Heart right ventricle (tissue), 16 donors: ENCODE measurements around the gene GMDS. TPM values are rescaled to one million over a fixed set of nuclear protein-coding genes. Genes with fewer than 3 reads are reported as not detected.

Experiments
- ATAC-seq, 8 donors: fragments of 200-7000 bp; cut with Tn5 transposase; one replicate each; pipeline ENCODE4 v1.9.1; 2020; ENCODE audit warnings: mild to moderate bottlenecking in 8 of 8, moderate library complexity in 8 of 8, moderate number of reproducible peaks in 1 of 8
- DNase-seq, 2 donors: peaks; one replicate each; pipeline ENCODE4 v3.0.0-alpha.2; 2020
- H3K27ac ChIP-seq, 10 donors: fragments of 200-600 bp; sonication (generic) in 2 of 10; one replicate each; pipeline versions ENCODE4 v1.5.0 to v1.8.0; 2020 to 2022; ENCODE audit warnings: mild to moderate bottlenecking in 3 of 10
- H3K27me3 ChIP-seq, 7 donors: fragments of 200-600 bp; one replicate each; pipeline ENCODE4 v1.8.0; 2021 to 2022; ENCODE audit warnings: mild to moderate bottlenecking in 2 of 7
- H3K36me3 ChIP-seq, 9 donors: fragments of 200-600 bp; sonication (generic) in 1 of 9; one replicate each; pipeline versions ENCODE4 v1.5.0 to v1.8.0; 2020 to 2022; ENCODE audit warnings: mild to moderate bottlenecking in 2 of 9
- H3K4me1 ChIP-seq, 9 donors: fragments of 200-600 bp; sonication (generic) in 1 of 9; one replicate each; pipeline versions ENCODE4 v1.5.0 to v1.8.0; 2020 to 2022; ENCODE audit warnings: mild to moderate bottlenecking in 4 of 9
- H3K4me3 ChIP-seq, 10 donors: fragments of 200-600 bp; sonication (generic) in 2 of 10; one replicate each; pipeline versions ENCODE4 v1.5.0 to v1.8.0; 2020 to 2022; ENCODE audit warnings: mild to moderate bottlenecking in 7 of 10, moderate library complexity in 2 of 10
- H3K9me3 ChIP-seq, 11 donors: fragments of 200-600 bp in 10 of 11; sonication (generic) in 2 of 11; one replicate each; pipeline versions ENCODE4 v1.5.0 to v1.8.0; 2013 to 2022; ENCODE audit warnings: mild to moderate bottlenecking in 2 of 11, control low read depth in 1 of 11, moderate library complexity in 1 of 11
- WGBS, 2 donors: extraction: QIAGEN DNeasy Blood & Tissue Kit; methylation state at CpG; one replicate each; pipeline ENCODE4 v1.1.7; 2013; ENCODE audit warnings: inconsistent platforms in 1 of 2; 5-methylcytosine and 5-hydroxymethylcytosine counted together
- intact Hi-C, 10 donors: fragments of 100-400 bp; cut with DNase I; formaldehyde crosslinking; loops; one replicate each; pipeline versions ENCODE4 v1.11.1 to v1.14.2; 2022
- polyA plus RNA-seq, 2 donors: library from polyadenylated mRNA; stranded (reverse); fragments of 200-250 nt; gene quantifications; one replicate each; pipeline ENCODE4 v1.2.3, GENCODE V29; 2013
- total RNA-seq, 10 donors: library from RNA; stranded (reverse); fragmentation: NEBNext Ultra II Directional in 3 of 10; extraction: Animal tissue kit (Norgen Biotek cat#: 25700) in 3 of 10; gene quantifications; one replicate each; pipeline versions ENCODE4 v1.2.1 to v1.2.4, GENCODE V29; 2021 to 2023
- TF ChIP-seq, protein P1 (sequence below), 9 donors: fragments of 200-600 bp; sonication (generic) in 2 of 9; IDR thresholded peaks; one replicate each; pipeline versions ENCODE4 v1.5.0 to v1.8.0; 2021 to 2022; ENCODE audit warnings: antibody characterized with exemption in 9 of 9, mild to moderate bottlenecking in 5 of 9, moderate library complexity in 1 of 9
- donor health status: Arrhythmogenic right ventricular cardiomyopathy.
- donor health status: ischemic (EF 13 %, LVEDD 7.1; RV severe dilation, severe dysfunction).
- donor health status: healthy with polysubstance abuse.
- donor health status: DM: no; HTN: yes; CAD: no.
- donor health status: DM: no; HTN: no; CAD: no.
- donor health status: ischemic (EF 25% LVEDD 6.9; RV normal size, moderate dysfunction).
- donor health status: ischemic (EF 25% LVEDD 5.7; RV mildly dilated, moderate dysfunction).
- donor health status: healthy.
- donor health status: DM: yes; HTN: yes; CAD: no.
- donor health status: Ischemic cardiomyopathy.
- donor health status: ischemic (EF 35%, LVEDD 5.7; RV mildly dilated, moderate dysfunction).
- donor health status: nonischemic (EF 11% LVEDD 7.7; RV severe dilation, severe dysfunction).
- donor health status: DM: yes; HTN: yes; CAD: no.
- donor health status: PGD.
- donor health status: ischemic (EF 29% LVEDD 5.4; RV normal size, mild dysfunction).
- donor health status: nonischemic (EF 23%, LVEDD 6.1; RV moderate dilation, normal function).

Gene GMDS
- total and polyA plus RNA-seq, 12 donors: 5.0 to 10.6 (median 6.9) TPM

DNA sequence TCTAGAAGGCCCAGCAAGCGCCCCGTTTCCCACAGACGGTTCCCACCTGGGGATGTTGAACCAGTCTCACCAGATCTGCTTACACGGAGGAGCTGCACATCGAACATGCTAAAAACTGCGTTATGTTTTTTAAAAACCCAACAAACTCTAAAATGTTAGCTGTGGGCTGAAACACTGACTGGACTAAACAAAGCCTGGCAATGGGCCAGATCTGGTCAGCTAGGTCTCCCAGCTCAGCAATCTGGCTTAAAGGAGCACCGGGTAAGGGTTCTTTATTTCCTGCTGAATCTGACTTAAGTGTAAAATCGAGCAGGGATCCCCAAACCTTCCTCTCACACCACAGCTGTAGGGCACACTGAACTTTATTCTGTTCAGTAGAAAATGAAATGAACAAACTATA is 478.8 kb downstream of the GMDS start:
- DNase-seq (peak in 1 of 2 donors; percentile 67), ATAC-seq (peak in 6 of 8 donors; percentile 39 to 72 (median 62))
- Histone ChIP-seq H3K27ac (no peak overlapping the region), H3K9me3 (no peaks in the 10 kb centered on the region), H3K36me3 (no peaks in the 10 kb centered on the region), H3K4me3 (no peak overlapping the region), H3K4me1 (peaks cover 6 to 48% (median 27%) of the 10 kb centered on the region in 9 donors), H3K27me3 (no peaks in the 10 kb centered on the region)
- TF ChIP-seq, protein P1, sequence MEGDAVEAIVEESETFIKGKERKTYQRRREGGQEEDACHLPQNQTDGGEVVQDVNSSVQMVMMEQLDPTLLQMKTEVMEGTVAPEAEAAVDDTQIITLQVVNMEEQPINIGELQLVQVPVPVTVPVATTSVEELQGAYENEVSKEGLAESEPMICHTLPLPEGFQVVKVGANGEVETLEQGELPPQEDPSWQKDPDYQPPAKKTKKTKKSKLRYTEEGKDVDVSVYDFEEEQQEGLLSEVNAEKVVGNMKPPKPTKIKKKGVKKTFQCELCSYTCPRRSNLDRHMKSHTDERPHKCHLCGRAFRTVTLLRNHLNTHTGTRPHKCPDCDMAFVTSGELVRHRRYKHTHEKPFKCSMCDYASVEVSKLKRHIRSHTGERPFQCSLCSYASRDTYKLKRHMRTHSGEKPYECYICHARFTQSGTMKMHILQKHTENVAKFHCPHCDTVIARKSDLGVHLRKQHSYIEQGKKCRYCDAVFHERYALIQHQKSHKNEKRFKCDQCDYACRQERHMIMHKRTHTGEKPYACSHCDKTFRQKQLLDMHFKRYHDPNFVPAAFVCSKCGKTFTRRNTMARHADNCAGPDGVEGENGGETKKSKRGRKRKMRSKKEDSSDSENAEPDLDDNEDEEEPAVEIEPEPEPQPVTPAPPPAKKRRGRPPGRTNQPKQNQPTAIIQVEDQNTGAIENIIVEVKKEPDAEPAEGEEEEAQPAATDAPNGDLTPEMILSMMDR (IDR thresholded peaks at IDR 0.05): no peak
- intact Hi-C loops: loop anchor here in 1 of 10 donors (5.0 kb wide), 1 partner anchor 36 kb away; no protein-coding TSS in a partner anchor
- WGBS, 2 donors: 57 to 70% methylated on average over 8 of the region's 8 CpGs

DNA sequence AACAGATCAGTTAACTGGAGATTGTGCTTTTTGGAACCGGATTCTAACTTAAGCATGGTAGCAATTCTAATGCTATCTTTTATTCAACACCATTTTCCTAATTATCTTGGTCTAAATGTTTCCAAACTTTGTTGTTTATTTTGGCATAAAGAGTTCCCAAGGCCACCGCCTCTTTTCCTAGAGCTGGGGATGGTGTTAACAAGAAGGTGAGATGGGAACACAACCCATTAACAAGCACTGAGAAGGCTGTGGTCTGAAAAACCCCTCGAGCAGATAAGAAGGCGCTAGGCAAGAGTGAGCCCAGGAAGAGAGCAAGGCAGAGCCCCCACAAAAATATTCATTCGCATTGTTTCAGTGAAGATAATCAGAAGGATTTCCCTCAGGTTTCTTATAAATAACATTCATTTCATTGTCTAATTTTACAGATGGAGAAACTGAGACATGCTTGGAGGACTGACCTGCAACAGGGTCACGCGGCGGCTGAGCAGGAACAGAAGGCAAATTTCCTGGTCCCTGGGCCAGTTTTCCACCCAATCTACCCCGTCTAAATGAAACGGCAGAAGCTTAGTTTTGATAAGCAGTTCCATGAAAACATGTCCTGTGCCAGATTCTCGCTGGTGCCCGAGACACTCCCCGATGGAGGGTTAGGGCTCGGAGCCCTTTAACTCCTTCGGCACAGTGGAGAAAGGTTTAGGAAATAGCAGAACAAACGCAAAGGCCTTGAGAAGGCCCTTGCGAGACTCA is 480.1 kb downstream of the GMDS start:
- Histone ChIP-seq H3K9me3 (no peaks in the 10 kb centered on the region), H3K27me3 (no peaks in the 10 kb centered on the region), H3K4me3 (no peak overlapping the region), H3K27ac (peak overlapping the region in 1 of 10 donors; percentile 29), H3K4me1 (peaks cover 6 to 42% (median 27%) of the 10 kb centered on the region in 9 donors), H3K36me3 (no peaks in the 10 kb centered on the region)
- TF ChIP-seq, protein P1 (IDR thresholded peaks at IDR 0.05): no peak
- ATAC-seq (peak in 6 of 8 donors; percentile 13 to 52 (median 32)), DNase-seq (peak in 1 of 2 donors; percentile 15)
- intact Hi-C loops: loop anchor here in 1 of 10 donors (5.0 kb wide), 1 partner anchor 37 kb away; no protein-coding TSS in a partner anchor
- WGBS, 2 donors: 69 to 74% methylated on average over 17 of the region's 17 CpGs

DNA sequence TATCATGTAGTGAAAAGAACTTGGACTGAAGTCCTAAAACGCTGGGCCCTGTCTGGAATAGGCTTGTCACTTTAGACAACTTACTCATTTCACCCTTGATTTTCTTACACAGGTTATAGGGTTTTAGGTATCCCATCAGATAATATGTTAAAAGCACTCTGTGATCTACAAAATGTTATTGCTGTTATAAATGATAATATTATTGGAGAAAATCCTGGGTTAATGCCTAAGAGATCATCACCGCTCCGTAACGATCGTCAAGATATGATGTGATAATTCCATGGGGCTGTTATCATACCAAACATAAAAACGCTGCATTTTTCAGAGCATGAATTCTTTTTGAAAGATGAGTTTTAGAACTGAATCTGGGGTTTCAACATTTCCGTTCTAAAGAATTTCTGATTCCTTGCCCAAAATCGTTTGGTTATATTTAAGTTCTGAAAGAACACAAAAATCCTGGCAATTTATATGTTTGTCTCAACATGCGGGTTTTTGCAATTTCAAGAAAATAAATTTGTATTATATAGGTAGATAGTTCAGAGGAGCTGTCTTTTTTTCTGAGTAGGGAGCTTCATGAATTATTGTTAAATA is 480.9 kb downstream of the GMDS start:
- peaks cover 6 to 37% (median 27%) of the 10 kb centered on the region in 9 donors for H3K4me1 ChIP-seq
- WGBS, 2 donors: 88 to 90% methylated on average over 9 of the region's 9 CpGs
- H3K9me3 ChIP-seq: no peaks in the 10 kb centered on the region
- no peak for ATAC-seq
- H3K4me3 ChIP-seq: no peak overlapping the region
- intact Hi-C loops: no loop called here
- DNase-seq: no peak
- H3K27ac ChIP-seq: no peak overlapping the region
- H3K36me3 ChIP-seq: no peaks in the 10 kb centered on the region
- TF ChIP-seq, protein P1 (IDR thresholded peaks at IDR 0.05): no peak
- no peaks in the 10 kb centered on the region for H3K27me3 ChIP-seq

DNA sequence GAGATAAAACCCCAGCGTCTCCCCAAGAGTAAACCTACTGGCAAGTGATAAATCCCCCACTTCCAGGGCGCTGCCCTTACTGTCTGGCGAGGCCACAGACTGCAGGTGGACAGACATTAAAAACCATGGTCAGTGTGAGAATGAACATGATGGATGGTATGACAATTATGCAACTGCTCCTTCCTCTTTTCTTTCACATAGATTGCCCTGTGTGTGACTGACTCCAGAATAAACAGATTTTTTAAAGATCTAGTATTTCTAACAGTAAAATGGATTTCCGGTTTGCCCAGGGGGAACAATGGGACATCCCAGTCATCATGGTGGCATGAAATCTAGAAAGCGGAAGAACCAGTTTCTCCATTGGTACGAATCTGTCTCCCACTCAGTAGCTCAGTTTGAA is 482.0 kb downstream of the GMDS start:
- WGBS, 2 donors: 92 to 96% methylated on average over 6 of the region's 6 CpGs
- H3K27me3 ChIP-seq: no peaks in the 10 kb centered on the region
- no peak for DNase-seq
- TF ChIP-seq, protein P1 (IDR thresholded peaks at IDR 0.05): no peak
- H3K4me3 ChIP-seq: no peak overlapping the region
- peaks cover 6 to 36% (median 27%) of the 10 kb centered on the region in 9 donors for H3K4me1 ChIP-seq
- H3K36me3 ChIP-seq: no peaks in the 10 kb centered on the region
- intact Hi-C loops: no loop called here
- ATAC-seq: no peak
- no peak overlapping the region for H3K27ac ChIP-seq
- H3K9me3 ChIP-seq: no peaks in the 10 kb centered on the region
